ENCODE measurements around the gene ZNF668.
A peak's percentile ranks its signal among the peaks of the same experiment; 100 is the strongest.
"Not testable (repeated sequence)": the region's sequence is repeated elsewhere in the genome, so short reads cannot be mapped to it uniquely, and the experiment has no call there.

ZNF668 gene

GRCh38 chr16:31055613-31056012 lies 18.4 kb downstream of the ZNF668 start:
- DNase-seq (ENCODE audit: low spot score), result no peak

GRCh38 chr16:31052114-31052513 lies 21.9 kb downstream of the ZNF668 start:
- no peak for DNase-seq (ENCODE audit: low spot score)

DNA sequence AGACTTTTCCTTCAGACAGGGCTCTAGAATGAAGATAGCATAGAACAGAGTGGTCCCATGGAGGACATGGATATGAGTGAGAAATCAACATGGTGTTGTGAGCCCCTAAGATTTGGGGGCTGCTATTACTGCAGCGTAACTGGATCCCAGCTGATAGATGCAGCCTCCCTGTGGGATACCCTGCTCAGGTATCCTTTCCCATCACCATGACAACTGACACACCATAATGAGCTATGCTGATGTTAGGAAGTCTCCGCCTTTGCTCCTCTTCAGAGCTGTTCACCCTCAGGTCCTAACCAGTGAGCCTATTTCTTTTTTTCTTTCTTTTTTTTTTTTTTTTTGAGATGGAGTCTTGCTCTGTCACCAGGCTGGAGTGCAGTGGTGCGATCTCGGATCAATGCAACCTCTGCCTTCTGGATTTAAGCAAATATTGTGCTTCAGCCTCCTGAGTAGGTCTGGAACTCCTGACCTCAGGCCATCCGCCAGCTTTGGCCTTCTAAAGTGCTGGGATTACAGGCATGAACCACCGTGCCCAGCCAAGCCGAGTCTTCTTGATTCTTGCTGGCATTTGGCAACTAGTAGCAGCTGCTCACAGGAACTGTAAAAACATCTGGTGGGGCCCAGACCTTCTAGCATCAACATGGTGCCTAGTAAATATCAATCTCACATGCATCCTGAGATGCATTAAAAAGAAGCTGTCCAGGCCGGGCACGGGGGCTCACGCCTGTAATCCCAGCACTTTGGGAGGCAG lies 23.6 kb downstream of the ZNF668 start:
- DNase-seq (ENCODE audit: low spot score), result no peak

DNA sequence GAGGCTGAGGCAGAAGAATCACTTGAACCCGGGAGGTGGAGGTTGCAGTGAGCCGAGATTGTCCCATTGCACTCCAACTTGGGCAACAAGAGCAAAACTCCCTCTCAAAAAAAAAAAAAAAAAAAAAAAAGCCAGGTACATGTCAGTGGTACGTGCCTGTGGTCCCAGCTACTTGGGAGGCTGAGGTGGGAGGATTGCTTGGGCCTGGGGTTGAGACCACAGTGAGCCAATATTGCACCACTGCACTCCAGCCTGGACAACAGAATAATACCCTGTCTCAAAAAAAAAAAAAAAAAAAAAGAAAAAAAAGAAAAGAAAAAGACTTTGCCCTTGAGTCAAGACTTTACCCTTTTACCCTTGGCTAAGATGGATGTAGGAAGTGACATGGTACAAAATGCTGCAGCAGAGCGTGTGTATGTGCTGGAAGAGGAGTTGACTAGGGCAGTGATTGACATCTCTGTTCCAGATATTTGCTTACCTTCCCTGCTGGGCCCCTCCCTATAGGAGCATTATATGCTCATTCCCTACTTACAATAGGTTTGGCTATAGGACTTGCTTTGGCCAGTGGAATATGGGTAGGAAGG lies 30.1 kb downstream of the ZNF668 start:
- DNase-seq (ENCODE audit: low spot score), result no peak

GRCh38 chr16:31043352-31043751 lies 30.7 kb downstream of the ZNF668 start:
- DNase-seq (ENCODE audit: low spot score), result no peak

GRCh38 chr16:31042866-31043265 lies 31.2 kb downstream of the ZNF668 start:
- no peak for DNase-seq (ENCODE audit: low spot score)

DNA sequence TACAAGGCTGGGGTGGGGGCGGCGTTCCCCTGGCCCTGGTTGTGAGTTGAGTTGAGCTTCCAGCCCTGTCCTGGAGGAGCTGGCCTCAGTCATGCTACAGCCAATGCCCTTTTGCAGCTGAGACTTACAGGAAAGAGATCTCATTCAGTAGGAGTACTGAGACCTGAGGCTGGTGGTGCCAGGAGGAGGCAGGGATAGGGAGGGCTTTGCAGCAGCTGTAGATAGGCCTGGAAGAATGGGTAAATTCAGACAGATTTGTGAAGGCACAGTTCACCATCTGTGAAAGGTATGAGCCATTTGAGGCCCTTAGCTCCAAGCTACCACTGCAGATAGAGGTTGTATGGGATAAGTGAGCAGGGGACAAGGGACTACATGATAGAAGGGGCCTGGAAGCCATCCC lies 35.0 kb downstream of the ZNF668 start:
- DNase-seq (ENCODE audit: low spot score), result no peak

DNA sequence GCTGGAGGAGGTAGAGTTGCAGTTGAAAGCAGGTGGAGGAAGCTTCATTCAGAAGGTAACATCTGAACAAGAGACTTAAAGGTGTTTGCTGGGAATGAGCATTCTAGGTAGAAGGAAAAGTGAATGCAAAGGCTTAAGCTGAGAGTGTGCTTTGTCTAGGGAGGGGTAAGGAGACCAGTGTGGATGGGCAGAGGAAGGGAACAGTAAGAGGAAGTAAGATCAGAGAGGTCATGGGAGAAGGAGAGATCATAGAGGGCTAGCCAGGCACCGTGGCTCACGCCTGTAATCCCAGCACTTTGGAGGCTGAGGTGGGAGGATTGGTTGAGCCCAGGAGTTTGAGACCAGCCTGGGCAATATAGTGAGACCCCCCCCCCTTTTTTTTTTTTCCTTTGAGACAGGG lies 37.3 kb downstream of the ZNF668 start:
- DNase-seq (ENCODE audit: low spot score), result no peak

DNA sequence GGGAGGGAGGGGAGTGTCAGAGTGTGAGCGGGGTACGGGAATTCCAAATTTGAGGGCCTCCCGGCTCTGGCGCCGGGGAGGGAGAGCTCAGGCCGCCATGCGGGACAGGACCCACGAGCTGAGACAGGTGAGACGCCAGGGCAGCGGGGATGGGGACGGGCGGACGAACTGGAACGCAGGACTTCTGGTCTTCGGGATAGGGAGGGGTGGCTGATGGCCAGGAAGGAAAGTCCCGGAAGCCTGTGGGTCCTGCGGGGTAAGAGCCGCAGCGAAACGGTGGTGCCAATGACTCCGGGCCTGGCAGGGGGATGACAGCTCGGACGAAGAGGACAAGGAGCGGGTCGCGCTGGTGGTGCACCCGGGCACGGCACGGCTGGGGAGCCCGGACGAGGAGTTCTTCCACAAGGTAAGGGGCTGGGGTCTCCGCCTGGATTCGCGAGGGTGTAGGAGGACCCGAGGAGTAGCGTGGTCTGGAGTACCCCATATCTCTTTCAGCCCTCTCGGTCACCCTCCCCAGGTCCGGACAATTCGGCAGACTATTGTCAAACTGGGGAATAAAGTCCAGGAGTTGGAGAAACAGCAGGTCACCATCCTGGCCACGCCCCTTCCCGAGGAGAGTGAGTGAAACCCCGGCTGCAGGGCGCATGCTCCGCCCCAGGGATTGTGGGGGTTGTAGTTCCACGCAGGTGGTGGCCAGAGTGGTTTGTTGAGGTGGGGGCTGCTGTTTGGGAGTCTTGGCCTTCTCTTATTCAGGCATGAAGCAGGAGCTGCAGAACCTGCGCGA lies 40.1 kb downstream of the ZNF668 start:
- DNase-seq (ENCODE audit: low spot score), result peak; percentile 93

DNA sequence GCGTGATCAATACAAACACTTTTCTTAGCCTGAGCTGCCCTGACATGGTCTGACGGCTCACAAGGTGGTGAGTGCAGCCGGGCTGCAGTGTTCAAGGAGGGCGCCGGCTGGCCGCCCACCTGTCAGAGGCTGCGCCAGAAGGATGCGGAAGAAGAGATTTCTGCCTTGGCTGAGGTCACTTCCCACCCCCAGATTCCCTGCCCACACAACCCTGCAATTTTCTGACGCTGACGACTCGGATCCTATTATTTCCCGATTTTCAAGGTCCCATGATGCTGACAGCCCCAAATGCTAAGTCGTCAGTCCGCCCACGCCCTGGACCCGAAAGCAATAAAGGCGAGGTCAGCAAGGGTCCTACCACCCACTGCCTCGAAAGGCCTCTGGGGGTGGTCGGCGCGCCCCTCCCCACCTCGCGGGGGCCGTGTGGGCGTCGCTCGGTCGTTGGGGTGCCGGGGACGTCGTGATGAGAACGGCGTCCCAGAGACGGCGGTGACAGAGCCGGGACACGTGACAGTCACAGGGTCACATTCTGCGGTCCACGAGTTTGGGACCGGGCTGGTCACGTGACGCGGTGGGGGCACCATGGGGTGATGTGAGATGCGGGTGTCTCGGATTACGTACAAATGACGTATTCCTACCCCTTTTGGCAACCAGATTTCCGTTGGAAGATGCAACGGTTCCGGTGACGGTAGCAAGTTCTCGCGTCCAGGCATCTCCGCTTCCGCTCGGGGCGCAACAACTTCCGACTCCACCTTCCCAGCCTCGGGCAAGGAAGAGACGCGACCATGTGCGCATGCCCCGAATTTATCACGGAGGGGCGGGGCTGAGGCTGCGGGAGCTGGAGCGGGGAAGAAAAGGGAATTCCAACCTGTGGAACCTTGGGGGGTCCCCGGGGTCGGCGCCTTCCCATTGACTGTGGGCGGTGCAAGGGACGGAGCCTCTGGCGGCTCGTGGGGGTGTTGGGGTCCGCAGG lies 41.0 kb downstream of the ZNF668 start, which contains the start of gene STX4:
Gene STX4 (plus strand): TSS at position 823 of the 973 bp plus-strand sequence. CDS start 248 bp downstream, outside the sequence.
- DNase-seq (ENCODE audit: low spot score), result peak; percentile 99

DNA sequence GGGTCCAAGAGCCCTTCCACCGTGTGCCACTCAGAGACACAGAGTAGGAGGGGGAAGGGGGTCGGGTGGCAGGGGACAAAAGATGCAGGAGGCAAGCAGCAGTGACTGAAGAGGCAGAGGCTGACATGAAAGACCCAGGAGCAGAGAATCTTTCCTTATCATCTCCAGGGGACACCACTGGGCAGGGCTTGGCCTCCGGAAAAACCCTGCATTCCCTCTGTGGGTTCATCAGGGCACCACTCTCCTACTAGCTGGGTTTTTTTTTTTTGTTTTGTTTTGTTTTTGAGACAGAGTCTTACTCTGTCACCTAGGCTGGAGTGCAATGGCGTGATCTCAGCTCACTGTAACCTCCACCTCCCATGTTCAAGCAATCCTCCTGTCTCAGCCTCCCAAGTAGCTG lies 42.8 kb downstream of the ZNF668 start:
- no peak for DNase-seq (ENCODE audit: low spot score)

- no peak for DNase-seq (ENCODE audit: low spot score)
Observed at GRCh38 chr16:31029272-31029671, 44.8 kb downstream of the ZNF668 start.

DNA sequence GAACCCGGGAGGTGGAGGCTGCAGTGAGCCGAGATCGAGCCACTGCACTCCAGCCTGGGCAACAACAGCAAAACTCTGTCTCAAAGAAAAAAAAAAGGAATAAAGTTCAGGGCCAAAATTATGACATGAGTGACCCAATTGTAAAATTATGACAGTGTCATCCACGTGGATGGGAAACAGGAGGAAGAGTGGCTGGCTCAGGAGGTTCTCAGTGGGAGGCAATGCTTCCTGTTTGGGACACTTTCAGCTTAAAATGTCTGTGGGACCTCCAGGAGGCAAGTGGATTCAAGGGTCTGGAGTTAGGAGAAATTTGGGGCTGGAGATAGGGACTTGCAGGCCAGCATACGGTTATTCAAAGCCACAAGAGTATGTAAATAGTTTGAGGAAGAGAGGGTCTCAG lies 48.7 kb downstream of the ZNF668 start:
- no peak for DNase-seq (ENCODE audit: low spot score)

DNA sequence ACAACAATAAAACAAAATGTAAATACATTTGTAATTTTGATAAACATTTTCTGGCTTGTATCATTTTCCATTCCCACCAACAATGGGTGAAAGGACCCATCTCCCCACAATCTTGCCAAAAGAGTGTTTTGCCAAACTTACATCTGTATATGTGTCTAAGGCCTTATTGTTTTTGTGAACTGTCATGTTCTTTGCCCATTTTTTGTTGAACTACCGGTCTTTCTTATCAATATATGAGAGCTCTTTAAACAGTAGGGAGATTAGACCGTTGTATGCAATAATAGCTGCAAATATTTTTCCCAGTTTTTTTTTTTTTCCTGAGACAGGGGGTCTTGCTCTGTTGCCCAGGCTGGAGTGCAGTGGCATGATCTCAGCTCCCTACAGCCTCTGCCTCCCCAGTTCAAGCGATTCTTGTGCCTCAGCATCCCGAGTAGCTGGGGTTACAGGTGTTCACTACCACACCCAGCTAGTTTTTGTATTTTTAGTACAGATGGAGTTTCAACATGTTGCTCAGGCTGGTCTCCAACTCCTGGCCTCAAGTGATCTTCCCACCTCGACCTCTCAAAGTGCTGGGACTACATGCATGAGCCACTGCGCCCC lies 50.3 kb downstream of the ZNF668 start:
- DNase-seq (ENCODE audit: low spot score), result no peak

DNA sequence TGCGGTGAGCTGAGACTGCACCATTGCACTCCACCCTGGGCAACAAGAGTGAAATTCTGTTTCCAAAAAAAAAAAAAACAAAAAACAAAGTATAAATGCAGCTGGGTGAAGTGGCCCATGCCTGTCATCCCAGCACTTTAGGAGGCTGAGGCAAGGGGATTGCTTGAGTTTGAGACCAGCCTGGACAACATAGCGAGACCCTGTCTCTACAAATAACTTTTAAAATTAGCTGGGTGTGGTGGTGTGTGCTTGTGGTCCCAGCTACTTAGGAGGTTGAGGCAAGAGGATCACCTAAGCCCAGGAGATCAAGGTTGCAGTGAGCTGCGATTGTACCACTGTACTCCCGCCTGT lies 50.8 kb downstream of the ZNF668 start:
- DNase-seq (ENCODE audit: low spot score), result no peak

DNA sequence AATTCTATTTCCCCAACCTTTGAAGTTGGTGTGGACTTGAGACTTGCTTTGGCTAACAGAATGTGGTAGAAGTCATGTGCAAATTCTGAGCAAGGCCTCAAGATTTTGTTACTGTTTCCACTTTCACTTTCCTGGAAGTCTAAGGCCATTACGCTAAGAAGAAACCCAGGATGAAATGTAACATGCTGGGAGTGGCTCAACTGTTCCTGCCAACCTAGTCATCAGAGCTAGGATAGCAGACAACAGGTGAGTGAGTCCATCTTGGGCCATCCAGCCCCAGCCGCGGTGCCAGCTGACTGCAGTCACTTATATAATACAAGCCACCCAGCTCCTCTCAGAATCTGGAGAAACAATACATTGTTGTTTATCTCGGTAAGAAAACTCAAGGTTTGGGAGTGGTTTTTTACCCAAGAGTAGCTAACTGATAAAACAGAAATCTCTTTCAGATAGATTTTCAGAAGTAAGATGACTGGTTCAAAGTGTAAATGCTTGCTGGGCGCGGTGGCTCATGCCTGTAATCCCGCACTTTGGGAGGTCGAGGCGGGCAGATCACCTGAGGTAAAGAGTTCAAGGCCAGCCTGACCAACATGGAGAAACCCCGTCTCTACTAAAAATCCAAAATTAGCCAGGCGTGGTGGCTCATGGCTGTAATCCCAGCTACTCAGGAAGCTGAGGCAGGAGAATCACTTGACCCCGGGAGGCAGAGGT lies 51.3 kb downstream of the ZNF668 start:
- no peak for DNase-seq (ENCODE audit: low spot score)

- DNase-seq (ENCODE audit: low spot score), result no peak
Observed at GRCh38 chr16:31020536-31020935, 53.5 kb downstream of the ZNF668 start.

DNA sequence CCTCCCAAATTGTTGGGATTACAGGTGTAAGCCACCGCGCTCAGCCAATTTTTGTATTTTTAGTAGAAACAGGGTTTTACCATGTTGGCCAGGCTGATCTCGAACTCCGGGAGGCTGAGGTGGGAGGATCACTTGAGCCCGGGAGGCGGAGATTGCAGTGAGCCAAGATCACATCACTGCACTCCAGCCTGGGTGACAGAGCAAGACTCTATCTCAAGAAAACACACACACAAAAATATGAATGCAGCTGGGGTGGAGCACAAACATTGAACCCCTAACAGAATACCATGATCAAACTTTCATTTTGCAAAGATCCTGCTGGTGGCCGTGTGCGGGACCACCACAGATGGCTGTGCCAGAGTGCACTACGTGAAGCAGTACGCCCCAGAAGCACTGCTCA lies 56.3 kb downstream of the ZNF668 start:
- DNase-seq (ENCODE audit: low spot score), result not testable (repeated sequence)

GRCh38 chr16:31016018-31016417 lies 58.0 kb downstream of the ZNF668 start:
- DNase-seq (ENCODE audit: low spot score), result peak; percentile 40

DNA sequence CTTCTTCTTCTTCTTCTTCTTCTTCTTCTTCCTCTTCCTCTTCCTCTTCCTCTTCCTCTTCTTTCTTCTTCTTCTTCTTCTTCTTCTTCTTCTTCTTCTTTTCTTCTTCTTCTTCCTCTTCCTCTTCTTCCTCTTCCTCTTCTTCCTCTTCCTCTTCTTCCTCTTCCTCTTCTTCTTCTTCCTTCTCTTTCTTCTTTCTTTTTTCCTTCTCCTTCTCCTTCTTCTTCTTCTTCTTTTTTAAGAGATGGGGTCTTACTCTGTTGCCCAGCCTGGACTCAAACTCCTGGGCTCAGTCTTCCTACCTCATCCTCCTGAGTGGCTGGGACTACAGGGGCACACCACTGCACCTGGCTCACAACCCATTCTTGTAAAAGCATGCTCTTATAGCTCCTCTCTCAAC lies 60.7 kb downstream of the ZNF668 start:
- not testable (repeated sequence) for DNase-seq (ENCODE audit: low spot score)

- not testable (repeated sequence) for DNase-seq (ENCODE audit: low spot score)
Observed at GRCh38 chr16:31011815-31012214, 62.2 kb downstream of the ZNF668 start.
